Prostate gland (tissue), 2 donors: ENCODE data around the gene DOCK10.

ENCODE experiments used
- CTCF ChIP-seq, 4 experiments: fragments of 200-600 bp in 2 of 4; fragments of 450-650 bp in 2 of 4; sonication (generic) in 2 of 4; IDR thresholded peaks; 1 replicate in 3 of 4; 2 replicates in 1 of 4; pipeline ENCODE4 v1.5.1; 2016 to 2019; ENCODE audit warnings: antibody characterized with exemption in 4 of 4, mild to moderate bottlenecking in 2 of 4, moderate library complexity in 2 of 4
- POLR2A ChIP-seq: fragments of 450-650 bp; IDR thresholded peaks from one replicate; pipeline ENCODE4 v1.6.1; 2016; ENCODE audit warnings: antibody characterized with exemption, mild to moderate bottlenecking
- POLR2AphosphoS5 ChIP-seq: sonication (generic); formaldehyde crosslinking; IDR thresholded peaks from one replicate; pipeline ENCODE4 v1.6.1; 2017; ENCODE audit warnings: antibody characterized with exemption

DNA sequence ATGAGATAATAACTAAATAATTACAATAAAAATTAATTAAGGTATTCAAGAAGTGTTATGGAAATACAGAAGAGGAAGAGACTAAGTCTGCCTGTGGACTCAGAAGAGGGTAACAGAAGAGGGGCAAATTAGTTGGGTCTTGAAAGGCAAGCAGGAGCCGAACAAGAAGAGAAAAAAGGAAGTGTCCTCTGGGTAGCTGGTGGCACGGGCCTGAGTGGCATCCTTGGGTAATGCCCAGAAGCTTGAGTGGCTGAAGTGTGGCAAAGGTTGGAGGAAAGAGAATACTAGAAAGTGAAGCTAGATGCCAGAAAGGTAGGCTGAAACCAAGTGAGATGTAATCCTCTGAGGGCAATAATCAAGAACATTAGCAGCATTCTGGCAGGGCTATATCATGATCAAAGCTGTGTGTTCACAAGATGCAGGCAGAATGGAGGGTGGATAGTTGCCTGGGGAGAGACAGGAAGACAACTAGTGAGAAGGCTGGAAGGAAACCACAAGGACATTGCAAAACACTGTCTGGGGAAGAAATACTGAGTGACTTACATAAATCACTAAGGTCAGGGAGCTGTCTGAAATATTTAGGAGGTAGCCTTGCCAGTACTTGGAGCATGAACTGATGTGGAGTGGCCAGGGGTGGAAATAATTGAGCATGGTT lies 16.2 kb downstream of the DOCK10 start:
- TF ChIP-seq CTCF (IDR thresholded peaks at IDR 0.05), result no peak
- TF ChIP-seq POLR2AphosphoS5, result no peak
- no peak for TF ChIP-seq POLR2A
